Mesothelial cell of epicardium (in vitro differentiated cells): Measurements from ENCODE around the gene GPR82. TPM values are rescaled to one million over a fixed set of nuclear protein-coding genes. Genes with fewer than 3 reads are reported as not detected.

ENCODE experiments used
- DNase-seq, 2 experiments: peaks; one replicate each; pipeline ENCODE4 v3.0.0; 2021; ENCODE audit warnings: low spot score in 2 of 2; ENCODE audit not compliant: unreplicated experiment in 2 of 2
- H3K27ac Mint-ChIP-seq: 2 replicates; pipeline ENCODE4 v1.8.0; 2021; ENCODE audit warnings: mixed read lengths
- H3K27me3 Mint-ChIP-seq: 2 replicates; pipeline ENCODE4 v1.8.0; 2021; ENCODE audit warnings: low read depth, mixed read lengths
- H3K36me3 Mint-ChIP-seq: 2 replicates; pipeline ENCODE4 v1.8.0; 2021; ENCODE audit warnings: mixed read lengths
- H3K4me1 Mint-ChIP-seq: 2 replicates; pipeline ENCODE4 v1.8.0; 2021; ENCODE audit warnings: mixed read lengths
- H3K4me3 Mint-ChIP-seq: 2 replicates; pipeline ENCODE4 v1.8.0; 2021; ENCODE audit warnings: mild to moderate bottlenecking, moderate library complexity, mixed read lengths
- H3K9me3 Mint-ChIP-seq: 2 replicates; pipeline ENCODE4 v1.8.0; 2021; ENCODE audit warnings: mixed read lengths
- CTCF ChIP-seq: fragments of 200-600 bp; sonication (generic); IDR thresholded peaks from one replicate; pipeline ENCODE4 v1.5.0; 2021; ENCODE audit warnings: antibody characterized with exemption; ENCODE audit not compliant: unreplicated experiment
- total RNA-seq: library from RNA; stranded (reverse); gene quantifications from 3 replicates; pipeline ENCODE4 v1.2.1, GENCODE V29; 2021

GPR82 gene
- total RNA-seq, 1 donor from 2014 or later = not detected

GRCh38 chrX:41688156-41688555 lies 35.8 kb upstream of the GPR82 start:
- no peak for DNase-seq
- H3K27me3 Mint-ChIP-seq = no peaks in the 10 kb centered on the region
- H3K27ac Mint-ChIP-seq = no peak overlapping the region
- no peak overlapping the region for H3K4me3 Mint-ChIP-seq
- H3K4me1 Mint-ChIP-seq = no peaks in the 10 kb centered on the region
- H3K9me3 Mint-ChIP-seq = peaks cover 19% of the 10 kb centered on the region
- TF ChIP-seq CTCF = no peak
- no peaks in the 10 kb centered on the region for H3K36me3 Mint-ChIP-seq

- no peak within 1 kb of the TSS for H3K4me3 Mint-ChIP-seq
- H3K27me3 Mint-ChIP-seq = no peaks in the 10 kb centered on the region
- no peak for TF ChIP-seq CTCF
These were observed 35.1 kb upstream of the GPR82 start, which contains the start of gene GPR34 for GRCh38 chrX:41688835-41689234. Gene GPR34 (plus strand): TSS chrX:41688973. CDS start chrX:41695634, 6,661 bp downstream.

GRCh38 chrX:41689711-41690110 lies 34.3 kb upstream of the GPR82 start:
- no peak for DNase-seq
- H3K4me1 Mint-ChIP-seq = no peaks in the 10 kb centered on the region
- no peaks in the 10 kb centered on the region for H3K27me3 Mint-ChIP-seq
- H3K27ac Mint-ChIP-seq = no peak overlapping the region
- peaks cover 4% of the 10 kb centered on the region for H3K36me3 Mint-ChIP-seq
- H3K9me3 Mint-ChIP-seq = peaks cover 17% of the 10 kb centered on the region
- no peak overlapping the region for H3K4me3 Mint-ChIP-seq
- no peak for TF ChIP-seq CTCF

More at GRCh38 chrX:41688835-41689234, 35.1 kb upstream of the GPR82 start, which contains the start of gene GPR34:
- no peaks in the 10 kb centered on the region for H3K4me1 Mint-ChIP-seq
- peaks cover 3% of the 10 kb centered on the region for H3K36me3 Mint-ChIP-seq
- H3K9me3 Mint-ChIP-seq = peaks cover 20% of the 10 kb centered on the region
- no peak within 1 kb of the TSS for H3K27ac Mint-ChIP-seq
- no peak for DNase-seq

- Mint-ChIP-seq H3K27me3 (no peaks in the 10 kb centered on the region), H3K27ac (no peak overlapping the region), H3K4me1 (no peaks in the 10 kb centered on the region), H3K4me3 (no peak overlapping the region), H3K36me3 (peaks cover 5% of the 10 kb centered on the region), H3K9me3 (peaks cover 23% of the 10 kb centered on the region)
- TF ChIP-seq CTCF = no peak
- no peak for DNase-seq
These were observed 31.7 kb upstream of the GPR82 start for GRCh38 chrX:41692162-41692749.

- Mint-ChIP-seq H3K4me1 (no peaks in the 10 kb centered on the region), H3K27ac (no peak overlapping the region), H3K36me3 (peaks cover 6% of the 10 kb centered on the region), H3K4me3 (no peak overlapping the region), H3K9me3 (peaks cover 23% of the 10 kb centered on the region), H3K27me3 (no peaks in the 10 kb centered on the region)
- DNase-seq = no peak
- TF ChIP-seq CTCF = no peak
These were observed 31.0 kb upstream of the GPR82 start for GRCh38 chrX:41693024-41693423.
